ENCODE results near the gene ACTBL2.
A peak's percentile ranks its signal among the peaks of the same experiment; 100 is the strongest.
"Not testable (repeated sequence)": the region's sequence is repeated elsewhere in the genome, so short reads cannot be mapped to it uniquely, and the experiment has no call there.

Gene ACTBL2

DNA sequence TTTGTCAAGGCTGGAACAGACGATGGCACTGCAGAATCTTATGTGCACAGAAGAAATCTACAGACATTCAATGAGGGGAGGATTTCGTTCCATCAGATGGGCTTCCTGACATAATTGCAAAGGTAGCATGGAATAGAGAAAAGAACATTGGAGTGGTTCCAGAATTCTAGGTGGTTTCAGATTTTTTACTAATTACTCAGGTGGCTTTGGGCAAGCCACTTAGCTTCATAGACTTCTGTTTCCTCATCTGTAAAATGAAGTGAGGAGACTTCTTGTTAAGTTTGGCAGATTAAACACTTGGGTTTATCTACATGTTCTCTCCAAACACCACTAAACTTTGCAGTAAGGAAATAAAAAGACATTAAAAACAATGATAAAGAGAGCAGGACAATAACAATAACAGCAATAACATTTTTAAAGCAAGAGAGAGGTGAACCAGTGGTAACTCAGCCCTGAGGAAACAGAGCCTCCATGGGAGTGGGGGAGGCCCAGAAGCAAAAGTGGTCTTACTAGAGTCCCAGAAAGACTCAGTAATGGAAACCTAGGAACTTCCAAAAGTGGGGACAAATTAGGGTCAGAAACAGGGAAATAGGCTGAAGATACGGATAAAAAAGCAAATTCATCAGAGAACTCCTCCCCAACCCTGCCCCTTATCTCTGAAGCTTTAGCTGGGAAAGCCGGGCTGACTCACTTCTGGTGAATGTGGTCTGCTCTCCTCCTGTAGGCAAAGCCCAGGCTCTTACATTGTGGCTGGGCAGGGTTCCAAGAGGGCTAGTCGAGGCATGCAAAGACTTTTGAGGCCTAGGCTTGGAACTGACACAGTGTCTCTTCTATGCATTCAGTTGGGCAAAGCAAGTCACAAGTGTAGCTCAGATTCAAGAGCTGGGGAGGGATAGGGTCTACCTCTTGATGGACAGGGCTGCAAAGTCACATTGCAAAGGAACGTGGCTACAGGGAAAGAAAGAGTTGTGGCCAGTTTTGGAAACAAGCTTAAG lies 11.8 kb upstream of the ACTBL2 start:
- DNase-seq (ENCODE audit: low spot score): peak; percentile 40

DNA sequence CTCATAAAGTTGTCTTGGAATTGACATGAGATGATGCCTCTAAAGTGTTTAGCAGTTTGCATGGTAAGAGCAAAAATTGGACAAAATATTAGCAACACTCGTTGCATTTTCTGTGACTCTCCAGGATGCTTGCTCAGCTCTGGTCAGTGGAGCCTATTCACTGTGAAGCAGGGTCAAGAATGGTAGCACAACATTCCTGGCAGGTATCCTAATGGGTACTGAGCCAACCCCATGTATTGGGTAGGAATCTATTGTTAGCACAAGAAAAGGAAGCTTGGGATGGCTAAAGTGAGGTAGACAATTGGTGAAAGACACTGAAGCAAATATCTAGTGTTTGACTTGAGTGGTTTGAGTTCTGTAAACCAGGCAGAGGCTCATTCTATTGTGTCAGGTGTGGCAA lies 10.4 kb upstream of the ACTBL2 start:
- DNase-seq (ENCODE audit: low spot score): no peak

DNA sequence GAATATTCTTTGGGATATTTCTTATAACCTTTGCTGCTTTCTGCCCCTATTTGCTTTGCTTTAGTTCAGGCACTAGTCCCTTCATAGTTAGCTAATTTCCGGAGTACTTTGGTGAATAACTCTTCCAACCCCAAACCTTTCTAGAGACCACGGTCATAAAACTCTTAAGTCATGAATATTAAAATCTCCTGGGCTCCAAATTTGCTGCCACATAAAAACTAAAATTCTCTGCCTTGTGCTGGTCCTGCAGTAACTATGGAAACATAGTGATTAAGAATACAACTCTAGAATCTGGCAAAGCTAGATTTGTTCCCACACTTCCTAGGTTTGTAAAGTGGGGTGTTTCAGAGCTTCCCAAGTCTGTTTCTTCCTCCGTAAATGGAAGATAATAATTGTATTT lies 10.0 kb upstream of the ACTBL2 start:
- DNase-seq (ENCODE audit: low spot score): no peak

DNA sequence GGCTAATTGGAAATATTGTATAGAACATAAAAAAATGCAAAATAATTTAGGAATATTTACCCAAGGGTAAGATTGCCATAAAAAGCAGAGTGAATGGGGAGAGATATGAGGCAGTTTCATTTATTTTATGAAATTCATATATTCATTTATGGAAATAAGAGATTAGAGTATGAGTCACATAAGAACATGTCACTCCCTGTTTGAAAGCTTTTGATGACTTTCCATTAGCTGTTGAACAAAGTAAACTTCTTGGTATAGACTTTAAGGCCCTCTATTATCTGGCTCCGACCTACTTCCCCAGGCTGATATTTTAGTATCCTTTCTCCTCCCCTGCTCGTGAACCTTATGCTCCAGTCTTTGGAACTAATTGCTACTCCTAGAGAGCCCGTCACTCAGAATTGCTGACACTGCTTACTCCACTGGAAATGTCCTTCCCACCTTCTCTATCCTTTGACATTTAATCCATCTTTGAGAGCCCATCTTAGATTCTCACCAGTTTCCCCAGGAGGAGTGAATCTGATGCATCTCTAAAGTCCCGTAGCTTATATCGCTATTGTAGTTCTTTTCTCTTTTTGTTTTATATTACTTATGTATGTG lies 8.9 kb upstream of the ACTBL2 start:
- no peak for DNase-seq (ENCODE audit: low spot score)

DNA sequence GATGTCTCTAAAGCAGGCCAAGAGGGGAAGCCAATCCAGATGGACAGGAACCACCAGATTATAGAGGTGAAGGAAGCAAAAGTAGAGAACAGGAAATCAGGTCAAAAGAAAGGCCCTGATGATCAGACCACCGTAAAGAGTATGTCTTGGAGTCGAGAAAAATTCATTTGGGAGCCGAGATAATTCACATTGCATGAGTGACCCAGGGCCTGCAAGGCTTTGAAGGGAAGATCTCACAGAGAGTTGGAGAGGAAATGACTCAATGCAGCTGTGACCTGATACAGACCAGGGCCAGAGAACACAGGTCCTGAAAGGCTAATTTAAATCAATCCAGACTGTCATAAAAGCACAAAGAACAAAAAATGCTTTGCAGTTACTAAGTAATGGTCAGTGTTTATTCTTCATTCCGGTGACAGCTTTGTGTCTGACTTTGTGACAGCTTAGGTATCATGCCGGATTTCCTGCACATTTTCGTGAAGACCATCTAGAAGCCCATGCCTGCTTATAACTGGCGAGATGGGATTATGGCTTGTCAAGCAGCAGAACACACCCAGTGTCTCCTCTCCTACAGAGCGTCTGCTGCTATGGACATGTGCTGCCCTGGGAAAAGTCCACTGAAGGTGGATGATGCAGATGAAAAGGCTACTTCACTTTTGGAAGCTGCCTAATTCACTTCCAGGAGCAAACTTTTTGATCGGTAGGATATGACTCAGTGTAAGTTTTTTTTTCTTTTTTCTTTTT lies 5.8 kb upstream of the ACTBL2 start:
- no peak for DNase-seq (ENCODE audit: low spot score)

DNA sequence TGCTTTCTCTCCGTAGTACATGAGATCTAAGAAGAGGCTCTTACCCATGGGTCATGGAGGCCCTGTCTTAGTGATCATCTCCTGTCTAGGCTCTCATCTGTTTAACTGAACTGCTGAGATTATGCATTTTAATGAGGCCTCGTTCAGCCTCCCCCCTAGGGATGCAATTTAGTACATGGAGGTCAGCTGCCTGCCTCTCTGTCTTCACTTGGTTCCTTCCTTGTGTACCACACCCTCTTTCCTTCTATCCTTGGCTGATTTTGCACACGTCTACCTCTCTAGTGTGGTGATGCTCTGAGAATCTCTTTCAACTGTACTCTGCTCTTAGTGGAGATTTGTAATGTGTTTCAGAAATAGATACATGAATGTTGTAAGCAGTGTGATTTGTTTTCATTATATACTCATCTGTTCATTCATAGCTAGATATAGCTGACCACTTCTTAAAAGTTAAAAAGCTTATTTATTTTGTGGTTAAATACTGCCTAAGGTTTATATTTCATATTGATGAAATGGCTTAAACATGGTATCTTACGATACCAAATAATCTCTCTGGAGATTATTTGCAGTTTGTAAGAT lies 3.5 kb upstream of the ACTBL2 start:
- DNase-seq (ENCODE audit: low spot score): no peak

DNA sequence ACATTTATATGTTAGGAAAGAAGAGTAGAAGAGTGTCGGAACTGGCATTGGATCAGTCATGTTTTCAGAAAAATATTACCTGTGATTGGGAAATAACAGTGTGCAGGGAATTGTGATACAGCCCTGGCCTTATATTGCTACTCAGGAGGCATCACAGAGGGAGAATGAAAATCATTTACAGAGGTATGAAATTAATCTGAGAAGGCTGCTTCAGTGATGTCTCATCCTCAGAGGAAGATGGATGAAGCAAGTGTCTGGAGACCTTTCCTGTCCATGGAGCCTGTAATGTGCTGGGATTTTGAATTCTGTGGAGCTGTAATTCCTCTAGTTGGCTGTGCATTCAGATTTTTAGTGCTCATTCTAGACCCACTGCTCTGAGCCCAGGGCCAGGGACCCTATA lies 3.8 kb downstream of the ACTBL2 start:
- no peak for DNase-seq (ENCODE audit: low spot score)

DNA sequence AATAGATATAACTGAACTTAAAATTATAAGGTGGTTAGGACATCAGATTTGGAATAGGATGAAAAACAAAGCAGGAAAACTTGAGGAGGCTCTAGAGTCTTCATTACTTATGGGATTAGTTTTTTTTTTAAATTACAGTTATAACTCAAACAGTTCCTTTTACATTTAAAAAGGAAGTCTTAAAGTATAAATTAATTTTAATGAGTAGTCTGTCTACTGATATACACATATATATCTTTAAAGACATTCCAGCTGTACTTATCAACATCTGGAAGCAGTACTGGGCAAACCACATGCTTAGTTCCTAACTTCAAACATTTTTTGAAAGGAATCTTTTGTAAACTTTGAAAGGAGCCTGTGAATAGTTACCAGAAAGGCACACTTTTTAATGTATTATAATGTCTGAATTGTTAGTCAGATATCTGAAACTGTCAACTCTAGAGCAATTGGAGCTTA lies 6.0 kb downstream of the ACTBL2 start:
- DNase-seq (ENCODE audit: low spot score): no peak

DNA sequence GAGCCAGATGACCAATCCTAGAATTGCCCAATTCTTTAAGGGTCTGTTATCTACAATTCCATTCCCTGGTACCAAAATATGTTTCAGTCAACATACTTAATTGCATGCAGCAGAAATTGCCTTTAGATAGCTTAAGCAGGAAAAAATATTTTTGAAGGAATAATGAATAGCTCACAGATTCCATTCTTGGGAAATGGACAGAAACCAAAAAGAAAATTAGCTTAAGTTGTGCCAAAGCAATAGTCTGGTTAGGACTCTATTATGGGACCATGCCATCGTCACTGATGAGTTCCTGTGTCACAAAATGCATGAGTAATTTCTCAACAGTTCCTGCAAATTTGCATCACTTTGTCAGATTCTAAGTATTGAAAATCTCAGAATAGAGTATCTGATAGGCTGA lies 12.3 kb downstream of the ACTBL2 start:
- DNase-seq (ENCODE audit: low spot score): no peak

DNA sequence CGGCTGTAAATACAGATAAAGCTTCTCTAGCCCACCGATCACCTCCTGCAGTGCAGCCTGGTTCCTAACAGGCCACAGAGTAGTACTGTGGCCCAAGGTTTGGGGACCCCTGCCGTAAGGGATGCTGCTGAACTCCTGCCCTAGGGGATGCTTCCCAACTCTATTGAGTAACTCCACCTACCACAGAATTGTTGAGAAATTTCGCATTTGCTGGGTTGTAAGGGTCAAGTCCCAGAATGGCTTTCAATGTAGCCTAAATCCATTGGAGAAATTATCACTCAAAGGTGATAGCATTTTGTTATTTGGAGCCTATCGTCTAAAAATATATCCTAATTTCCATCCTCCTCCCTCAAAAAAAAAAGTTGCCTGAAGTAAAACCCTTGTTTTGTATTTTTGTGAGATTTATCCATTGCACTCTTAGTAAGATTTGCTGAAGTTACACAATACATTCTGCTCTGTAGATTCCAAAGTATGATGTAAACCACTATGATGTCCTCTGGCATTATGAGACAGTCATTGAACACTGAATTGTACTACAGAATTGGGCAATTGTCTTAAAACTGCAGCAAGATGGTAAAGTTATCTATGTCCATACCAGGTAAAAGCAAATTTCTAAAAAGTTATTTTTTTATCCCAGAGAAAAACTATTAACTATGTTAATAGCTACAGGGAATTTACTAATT lies 14.0 kb downstream of the ACTBL2 start:
- no peak for DNase-seq (ENCODE audit: low spot score)

DNA sequence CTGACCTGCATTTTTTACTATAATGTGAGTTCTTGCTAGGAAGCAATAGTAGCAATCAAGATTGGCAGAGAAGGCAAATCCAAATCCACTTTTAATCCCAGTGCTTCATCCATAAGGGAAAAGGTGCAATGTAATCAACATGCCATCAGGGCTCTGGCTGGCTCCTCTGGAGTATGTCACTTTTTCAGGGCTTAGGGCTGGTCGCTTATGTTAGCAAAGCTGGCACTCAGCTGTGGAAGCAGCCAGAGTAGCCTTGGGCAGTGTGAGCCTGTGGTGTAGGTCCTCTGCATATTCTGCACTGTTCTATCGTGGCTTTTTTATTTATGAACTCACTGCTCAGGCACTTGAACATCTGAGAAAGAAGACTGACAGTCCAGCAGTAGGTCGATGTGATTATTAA lies 16.1 kb downstream of the ACTBL2 start:
- no peak for DNase-seq (ENCODE audit: low spot score)

DNA sequence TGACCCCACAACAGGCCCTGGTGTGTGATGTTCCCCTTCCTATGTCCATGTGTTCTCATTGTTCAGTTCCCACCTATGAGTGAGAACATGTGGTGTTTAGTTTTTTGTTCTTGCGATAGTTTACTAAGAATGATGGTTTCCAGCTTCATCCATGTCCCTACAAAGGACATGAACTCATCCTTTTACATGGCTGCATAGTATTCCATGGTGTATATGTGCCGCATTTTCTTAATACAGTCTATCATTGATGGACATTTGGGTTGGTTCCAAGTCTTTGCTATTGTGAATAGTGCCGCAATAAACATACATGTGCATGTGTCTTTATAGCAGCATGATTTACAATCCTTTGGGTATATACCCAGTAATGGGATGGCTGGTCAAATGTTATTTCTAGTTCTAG lies 22.6 kb downstream of the ACTBL2 start:
- DNase-seq (ENCODE audit: low spot score): not testable (repeated sequence)

DNA sequence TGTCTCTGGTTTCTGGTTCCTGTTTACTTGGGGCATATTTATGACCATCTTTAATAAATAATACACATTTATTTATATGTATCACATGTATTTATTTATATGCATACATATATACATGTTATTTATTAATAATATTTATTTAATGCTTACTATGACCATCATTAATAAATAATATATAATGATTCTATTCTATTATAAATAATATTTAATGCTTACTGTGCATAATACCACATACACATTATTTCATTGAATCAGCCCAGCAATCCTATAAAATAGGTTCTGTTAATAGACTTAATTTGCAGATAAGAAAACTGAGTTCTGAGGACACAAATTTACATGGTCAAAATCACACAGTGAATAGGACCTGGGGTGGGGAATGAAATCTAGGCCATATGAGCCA lies 24.2 kb downstream of the ACTBL2 start:
- DNase-seq (ENCODE audit: low spot score): no peak

DNA sequence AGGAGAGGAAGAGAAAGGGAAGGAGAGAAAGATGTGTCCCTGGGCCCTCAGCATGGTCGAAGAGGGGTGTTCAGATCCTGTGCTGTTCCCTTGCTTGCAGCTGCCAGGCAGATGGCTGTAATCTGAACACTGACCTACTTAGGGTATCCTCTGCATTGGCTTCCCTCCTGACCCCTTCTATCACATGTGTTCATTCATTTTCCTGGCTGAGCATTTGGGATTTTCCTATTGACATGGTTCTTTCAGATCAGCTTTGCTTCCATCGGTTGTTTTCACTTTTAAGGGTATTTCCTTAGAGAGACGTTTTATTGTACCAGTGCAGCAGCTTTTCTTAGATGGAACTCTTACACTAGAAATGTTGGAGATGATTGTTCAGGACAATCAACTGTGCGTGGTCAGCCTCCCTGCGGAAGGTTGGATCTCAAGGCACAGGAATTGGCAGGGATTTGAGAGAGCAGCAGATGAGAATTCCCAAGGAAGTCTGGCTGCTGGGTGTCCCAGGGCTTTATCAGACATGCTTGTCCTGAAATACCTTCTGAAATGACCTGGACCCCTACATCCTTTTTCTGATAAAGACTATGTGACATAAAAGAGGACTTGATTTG lies 26.0 kb downstream of the ACTBL2 start:
- no peak for DNase-seq (ENCODE audit: low spot score)

DNA sequence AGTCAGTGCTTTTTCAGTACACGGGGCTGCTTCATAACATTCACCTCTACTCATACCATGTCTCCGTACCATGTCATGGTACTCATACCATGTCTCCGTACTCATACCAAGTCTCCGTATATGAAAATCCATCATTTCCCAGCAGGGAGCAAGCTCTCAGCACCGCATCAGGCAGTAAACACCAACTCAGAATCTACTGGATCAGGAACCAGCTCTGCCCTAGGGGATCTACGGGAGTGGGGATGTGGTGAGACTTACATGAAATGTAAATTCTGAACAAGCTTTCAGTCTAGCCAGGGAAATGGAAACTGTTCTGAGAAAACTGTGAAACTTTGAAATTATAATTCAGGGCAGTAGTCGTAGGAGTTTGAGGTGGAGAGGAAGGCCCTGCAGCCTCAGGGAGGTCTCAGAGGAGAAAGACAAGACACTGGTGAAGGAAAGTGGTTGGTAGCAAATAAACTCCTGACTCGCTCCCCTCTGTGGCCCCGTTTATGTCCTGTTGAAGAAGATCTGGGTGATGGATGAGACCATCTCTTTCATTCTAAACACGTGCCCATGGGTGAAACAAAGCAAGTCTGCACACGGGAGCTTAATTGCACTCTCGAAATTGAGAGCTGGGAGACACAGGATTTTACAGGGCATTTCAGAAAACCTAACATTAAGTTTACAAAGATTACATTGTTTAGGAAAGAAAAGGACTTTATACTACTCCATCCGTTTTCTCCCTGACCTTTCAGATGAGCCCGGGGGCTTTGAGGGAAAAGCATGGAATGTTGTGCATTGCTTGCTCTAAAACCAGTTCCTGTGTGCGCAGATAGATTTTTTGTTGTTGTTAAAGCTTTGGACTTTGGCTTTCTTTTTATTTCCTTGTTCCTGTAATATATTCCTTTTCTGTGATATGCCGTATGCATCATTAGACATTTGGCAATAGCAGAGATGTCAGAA lies 26.8 kb downstream of the ACTBL2 start:
- DNase-seq (ENCODE audit: low spot score): no peak

DNA sequence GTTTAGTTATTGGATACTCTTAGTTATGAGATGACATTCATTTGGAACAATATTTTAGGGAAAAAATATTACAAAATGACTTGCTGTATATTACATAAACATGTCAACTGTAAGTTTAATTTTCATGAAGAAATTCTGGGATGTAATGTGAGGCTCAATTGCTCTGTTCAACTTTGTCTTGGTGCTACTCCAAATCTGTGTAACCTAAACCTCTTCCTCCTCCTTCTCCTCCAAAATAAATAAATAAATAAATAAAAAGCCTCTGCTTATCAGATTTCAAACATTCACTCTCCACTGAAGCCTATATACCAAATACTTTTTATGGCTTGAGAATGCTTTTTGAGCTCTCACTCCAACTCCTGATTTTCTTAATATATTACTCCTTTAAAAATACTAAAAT lies 27.7 kb downstream of the ACTBL2 start:
- DNase-seq (ENCODE audit: low spot score): no peak

DNA sequence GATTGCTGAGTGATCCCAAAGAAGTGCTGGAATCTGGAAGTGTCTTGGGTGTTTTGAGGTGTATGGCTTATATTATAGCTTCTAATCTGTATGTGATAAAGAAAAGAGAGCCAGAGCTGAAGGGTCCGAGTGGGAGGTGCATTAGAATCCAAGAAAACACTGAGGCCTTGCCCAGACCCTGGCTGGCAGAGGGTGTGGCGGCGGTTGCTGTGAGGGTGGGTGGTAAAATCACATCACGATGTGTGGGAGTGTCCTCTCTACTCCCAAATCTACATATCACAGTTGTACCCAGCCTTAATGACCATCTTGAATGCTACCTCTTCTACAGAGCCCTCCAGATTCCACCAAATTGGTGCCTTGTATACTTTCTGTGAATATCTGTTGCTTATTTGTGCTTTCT lies 28.9 kb downstream of the ACTBL2 start:
- DNase-seq (ENCODE audit: low spot score): no peak

DNA sequence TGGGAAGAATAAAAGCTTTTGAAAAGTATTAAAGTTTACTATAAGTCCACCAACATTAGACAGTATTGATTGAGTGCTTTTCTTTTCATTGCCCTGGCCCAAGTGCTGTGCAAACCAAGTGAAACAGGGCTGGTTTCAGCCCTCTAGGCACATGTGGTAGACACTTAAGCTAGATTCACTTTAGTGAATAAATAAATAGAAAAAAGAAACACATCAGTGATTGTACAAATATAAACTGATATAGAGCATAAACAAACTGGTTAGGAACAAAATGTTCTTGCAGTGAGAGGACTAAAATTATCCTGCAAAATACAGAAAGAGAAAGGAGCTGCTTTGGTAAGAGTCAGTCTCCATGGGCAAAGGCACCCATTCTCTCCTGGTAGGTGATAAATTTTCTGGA lies 29.7 kb downstream of the ACTBL2 start:
- DNase-seq (ENCODE audit: low spot score): no peak

DNA sequence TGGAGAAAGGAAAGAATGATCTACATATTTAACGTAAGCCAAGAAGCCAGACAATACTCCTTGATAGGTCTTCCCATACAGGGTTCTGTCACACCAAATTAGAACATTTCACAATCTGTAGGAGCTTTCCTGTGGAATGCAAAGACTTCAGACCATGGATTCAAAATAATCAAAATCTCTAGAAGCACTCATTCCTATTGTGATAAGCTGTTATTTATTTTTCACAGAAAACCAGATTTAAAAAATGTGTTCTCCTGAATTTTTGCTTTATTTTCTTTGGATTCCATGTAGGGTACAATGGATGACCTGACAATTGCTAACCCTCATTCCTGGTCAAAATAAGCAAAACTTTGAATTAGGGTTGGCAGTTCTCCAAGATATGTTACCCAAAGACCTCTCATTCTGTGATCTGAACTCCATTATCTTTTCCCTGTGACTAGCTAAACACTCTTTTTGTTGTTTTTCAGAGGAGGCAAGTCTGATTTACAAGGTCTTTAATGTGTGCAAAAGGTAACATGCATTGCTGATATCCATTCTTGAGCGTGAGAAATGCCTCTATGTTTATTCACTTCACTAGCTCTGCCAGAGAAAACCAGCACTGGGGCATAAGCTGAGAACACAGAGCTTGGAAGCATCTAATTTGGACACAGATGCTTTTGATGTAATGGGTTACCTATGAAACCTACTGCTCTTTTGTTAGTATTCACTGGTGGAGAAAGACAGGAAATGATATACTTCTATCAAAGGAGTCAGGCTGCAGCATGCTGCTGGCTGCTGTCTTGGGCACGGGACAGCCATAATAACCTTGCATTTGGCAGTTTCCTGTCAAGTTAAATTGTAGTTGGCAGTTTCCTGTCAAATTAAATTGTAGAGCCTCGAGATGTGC lies 31.4 kb downstream of the ACTBL2 start:
- DNase-seq (ENCODE audit: low spot score): no peak

Data from CD4-positive, alpha-beta T cell treated with Interleukin-2 at 100 ng/mL for 4 hours (primary cell).